HG02938 (cell line): Measurements from ENCODE around the gene ZNF800.
A peak's percentile ranks its signal among the peaks of the same experiment; 100 is the strongest.

Source experiments
- ATAC-seq: cut with Tn5 transposase; IDR thresholded peaks from one replicate; pipeline ENCODE4 v1.9.1; 2021; ENCODE audit warnings: mild to moderate bottlenecking, moderate library complexity; ENCODE audit not compliant: unreplicated experiment

Gene ZNF800

GRCh38 chr7:127349881-127350280 is 42.6 kb downstream of the ZNF800 start:
- no peak for ATAC-seq

GRCh38 chr7:127348247-127348631 is 44.3 kb downstream of the ZNF800 start:
- ATAC-seq, result no peak

- ATAC-seq, result peak; percentile 85
These were observed 44.8 kb downstream of the ZNF800 start for GRCh38 chr7:127347567-127348246.

- no peak for ATAC-seq
These were observed 45.8 kb downstream of the ZNF800 start for GRCh38 chr7:127346575-127347256.

- ATAC-seq, result no peak
These were observed 49.9 kb downstream of the ZNF800 start for GRCh38 chr7:127342596-127342995.

GRCh38 chr7:127338122-127338521 is 54.4 kb downstream of the ZNF800 start:
- ATAC-seq, result no peak

GRCh38 chr7:127337581-127337980 is 54.9 kb downstream of the ZNF800 start:
- ATAC-seq, result no peak

- no peak for ATAC-seq
These were observed 56.0 kb downstream of the ZNF800 start for GRCh38 chr7:127336458-127336857.

GRCh38 chr7:127332880-127333279 is 59.6 kb downstream of the ZNF800 start:
- ATAC-seq, result no peak

- no peak for ATAC-seq
These were observed 62.4 kb downstream of the ZNF800 start for GRCh38 chr7:127330070-127330469.

- ATAC-seq, result no peak
These were observed 69.5 kb downstream of the ZNF800 start for GRCh38 chr7:127322832-127323493.

- no peak for ATAC-seq
These were observed 70.2 kb downstream of the ZNF800 start for GRCh38 chr7:127322351-127322750.

GRCh38 chr7:127320974-127321373 is 71.5 kb downstream of the ZNF800 start:
- ATAC-seq, result no peak
